Breast epithelium (tissue), 3 donors: ENCODE measurements around the gene NEK1.

Experiments
- CTCF ChIP-seq, 3 donors: fragments of 450-650 bp; IDR thresholded peaks; one replicate each; pipeline ENCODE4 v1.5.1; 2016 to 2017; ENCODE audit warnings: antibody characterized with exemption in 3 of 3, mild to moderate bottlenecking in 3 of 3, moderate library complexity in 3 of 3
- POLR2A ChIP-seq: fragments of 450-650 bp; IDR thresholded peaks from one replicate; pipeline ENCODE4 v1.6.1; 2016; ENCODE audit warnings: antibody characterized with exemption, mild to moderate bottlenecking, moderate library complexity
- POLR2AphosphoS5 ChIP-seq, 3 donors: sonication (generic); formaldehyde crosslinking; IDR thresholded peaks; one replicate each; pipeline ENCODE4 v1.6.1; 2017; ENCODE audit warnings: antibody characterized with exemption in 3 of 3

- TF ChIP-seq CTCF (IDR thresholded peaks at IDR 0.05) (no peak), POLR2AphosphoS5 (IDR thresholded peaks at IDR 0.05) (no peak), POLR2A (no peak)
Observed at GRCh38 chr4:169362607-169363006, 249.8 kb downstream of the NEK1 start.
